Endodermal cell (in vitro differentiated cells): ENCODE data around the gene CTDSP1. TPM values are rescaled to one million over a fixed set of nuclear protein-coding genes. Genes with fewer than 3 reads are reported as not detected.

Experiments used
- DNase-seq: peaks from one replicate; pipeline ENCODE4 v3.0.0-alpha.2; 2017
- H3K27ac ChIP-seq: 2 replicates; pipeline ENCODE4 v1.5.1; 2013; ENCODE audit warnings: mild to moderate bottlenecking, low read depth, low read length, moderate library complexity
- H3K27me3 ChIP-seq: 2 replicates; pipeline ENCODE4 v1.6.1; 2013; ENCODE audit warnings: mild to moderate bottlenecking, low read length, moderate library complexity; ENCODE audit not compliant: insufficient read depth, control insufficient read depth, poor library complexity, severe bottlenecking
- H3K36me3 ChIP-seq: 2 replicates; pipeline ENCODE4 v1.7.0; 2013; ENCODE audit warnings: mild to moderate bottlenecking, low read length, moderate library complexity; ENCODE audit not compliant: control insufficient read depth, insufficient read depth
- H3K4me1 ChIP-seq: one replicate; pipeline ENCODE4 v1.7.0; 2013; ENCODE audit warnings: low read length; ENCODE audit not compliant: control insufficient read depth, insufficient read depth
- H3K4me3 ChIP-seq: 2 replicates; pipeline ENCODE4 v1.5.1; 2013; ENCODE audit warnings: mild to moderate bottlenecking, low read length, moderate library complexity
- H3K9ac ChIP-seq: 2 replicates; pipeline ENCODE4 v1.6.1; 2013; ENCODE audit warnings: mild to moderate bottlenecking, low read length, moderate library complexity; ENCODE audit not compliant: poor library complexity, severe bottlenecking; ENCODE audit errors: extremely low read depth
- H3K9me3 ChIP-seq: 2 replicates; pipeline ENCODE4 v1.6.1; 2013; ENCODE audit warnings: mild to moderate bottlenecking, low read length, moderate library complexity; ENCODE audit not compliant: control insufficient read depth
- H3K27ac Mint-ChIP-seq: 2 replicates; pipeline ENCODE4 v1.8.0; 2020; ENCODE audit warnings: mixed read lengths
- H3K27me3 Mint-ChIP-seq: 2 replicates; pipeline ENCODE4 v1.8.0; 2021; ENCODE audit warnings: mild to moderate bottlenecking, mixed read lengths; ENCODE audit not compliant: insufficient read depth
- H3K36me3 Mint-ChIP-seq: 2 replicates; pipeline ENCODE4 v1.8.0; 2020; ENCODE audit warnings: low read depth, mixed read lengths
- H3K4me1 Mint-ChIP-seq: 2 replicates; pipeline ENCODE4 v1.8.0; 2020; ENCODE audit warnings: mixed read lengths
- H3K4me3 Mint-ChIP-seq: 2 replicates; pipeline ENCODE4 v1.8.0; 2020; ENCODE audit warnings: mild to moderate bottlenecking, moderate library complexity, mixed read lengths
- H3K9me3 Mint-ChIP-seq: 2 replicates; pipeline ENCODE4 v1.8.0; 2020; ENCODE audit warnings: mild to moderate bottlenecking, mixed read lengths
- CTCF ChIP-seq: fragments of 200-600 bp; sonication (generic); conservative IDR thresholded peaks from 2 replicates; pipeline ENCODE4 v1.5.0; 2021; ENCODE audit warnings: antibody characterized with exemption, mild to moderate bottlenecking
- WGBS, 2 experiments: methylation state at CpG; one replicate each; pipeline versions ENCODE4 v1.1.5 to v1.1.7; 2013; ENCODE audit warnings: missing lambda C conversion rate in 2 of 2, mixed read lengths in 1 of 2; ENCODE audit not compliant: insufficient coverage in 1 of 2, insufficient read length in 1 of 2; 5-methylcytosine and 5-hydroxymethylcytosine counted together
- total RNA-seq, 2 donors: library from RNA; stranded (reverse); fragmentation: NEBNext Ultra II Directional in 1 of 2; extraction: Animal tissue kit (Norgen Biotek cat#: 25700) in 1 of 2; gene quantifications; 2 replicates in 1 of 2; 3 replicates in 1 of 2; pipeline ENCODE4 v1.2.1, GENCODE V29; 2021

The CTDSP1 gene
- total RNA-seq, 2 donors from 2014 or later: 66.8 to 123 TPM

- no peak for TF ChIP-seq CTCF
- H3K36me3 Mint-ChIP-seq: no peaks in the 10 kb centered on the region
- H3K4me3 Mint-ChIP-seq: no peak overlapping the region
- no peaks in the 10 kb centered on the region for H3K4me1 Mint-ChIP-seq
- H3K27ac Mint-ChIP-seq: no peak overlapping the region
- no peaks in the 10 kb centered on the region for H3K9me3 ChIP-seq
- H3K36me3 ChIP-seq: no peaks in the 10 kb centered on the region
- no peak overlapping the region for H3K4me3 ChIP-seq
- no peak overlapping the region for H3K27ac ChIP-seq
- no peaks in the 10 kb centered on the region for H3K9me3 Mint-ChIP-seq
- DNase-seq: no peak
- 80 to 89% methylated on average over 2 to 4 of the region's 4 CpGs for WGBS, 2 experiments
- no peaks in the 10 kb centered on the region for H3K27me3 ChIP-seq
- no peaks in the 10 kb centered on the region for H3K4me1 ChIP-seq
- H3K9ac ChIP-seq: no peak overlapping the region
- peaks cover 8% of the 10 kb centered on the region for H3K27me3 Mint-ChIP-seq
These were observed 24.9 kb upstream of the CTDSP1 start for GRCh38 chr2:218374795-218375194.

GRCh38 chr2:218375212-218375611 lies 24.5 kb upstream of the CTDSP1 start:
- WGBS, 2 experiments: 81 to 82% methylated on average over 2 of the region's 2 CpGs
- Mint-ChIP-seq H3K27me3 (peaks cover 9% of the 10 kb centered on the region), H3K27ac (no peak overlapping the region), H3K4me3 (no peak overlapping the region), H3K4me1 (no peaks in the 10 kb centered on the region), H3K9me3 (no peaks in the 10 kb centered on the region), H3K36me3 (no peaks in the 10 kb centered on the region)
- Histone ChIP-seq H3K27me3 (no peaks in the 10 kb centered on the region), H3K4me1 (no peaks in the 10 kb centered on the region), H3K9ac (no peak overlapping the region), H3K27ac (no peak overlapping the region), H3K36me3 (no peaks in the 10 kb centered on the region), H3K9me3 (no peaks in the 10 kb centered on the region), H3K4me3 (no peak overlapping the region)
- TF ChIP-seq CTCF: no peak
- no peak for DNase-seq

- DNase-seq: no peak
- H3K36me3 Mint-ChIP-seq: no peaks in the 10 kb centered on the region
- Histone ChIP-seq H3K4me1 (no peaks in the 10 kb centered on the region), H3K9me3 (no peaks in the 10 kb centered on the region), H3K36me3 (no peaks in the 10 kb centered on the region), H3K4me3 (no peak overlapping the region), H3K9ac (no peak overlapping the region), H3K27ac (no peak overlapping the region), H3K27me3 (no peaks in the 10 kb centered on the region)
- H3K27me3 Mint-ChIP-seq: peaks cover 16% of the 10 kb centered on the region
- no peak for TF ChIP-seq CTCF
- WGBS, 2 experiments: 87 to 100% methylated on average over 1 to 5 of the region's 5 CpGs
- H3K27ac Mint-ChIP-seq: no peak overlapping the region
- no peaks in the 10 kb centered on the region for H3K9me3 Mint-ChIP-seq
- no peak overlapping the region for H3K4me3 Mint-ChIP-seq
- H3K4me1 Mint-ChIP-seq: no peaks in the 10 kb centered on the region
These were observed 21.6 kb upstream of the CTDSP1 start for GRCh38 chr2:218378053-218378452.
